Gastrocnemius medialis (tissue), 4 donors: ENCODE results near the gene PDCD7. TPM values are rescaled to one million over a fixed set of nuclear protein-coding genes. Genes with fewer than 3 reads are reported as not detected.
"Not testable (repeated sequence)": the region's sequence is repeated elsewhere in the genome, so short reads cannot be mapped to it uniquely, and the experiment has no call there.

Experiments used
- ATAC-seq, 2 donors: fragments of 150-250 bp; one replicate each; pipeline ENCODE4 v1.9.1; 2016
- DNase-seq, 2 donors: peaks; one replicate each; pipeline ENCODE4 v3.0.0-alpha.2; 2019
- H3K27ac ChIP-seq, 4 donors: fragments of 200-600 bp; sonication (generic); 1 replicate in 1 of 4; 2 replicates in 3 of 4; pipeline ENCODE4 v1.5.1; 2016 to 2018; ENCODE audit warnings: mild to moderate bottlenecking in 2 of 4, moderate library complexity in 1 of 4
- H3K27me3 ChIP-seq, 3 donors: fragments of 200-600 bp; sonication (generic) in 2 of 3; 1 replicate in 1 of 3; 2 replicates in 2 of 3; pipeline versions ENCODE4 v1.5.1 to v1.6.0; 2016 to 2019; ENCODE audit warnings: mild to moderate bottlenecking in 1 of 3, moderate library complexity in 1 of 3
- H3K36me3 ChIP-seq, 2 donors: fragments of 200-600 bp; sonication (generic) in 1 of 2; one replicate each; pipeline ENCODE4 v1.5.1; 2017 to 2018
- H3K4me1 ChIP-seq, 2 donors: fragments of 200-600 bp; sonication (generic) in 1 of 2; one replicate each; pipeline ENCODE4 v1.5.1; 2016 to 2017; ENCODE audit warnings: mild to moderate bottlenecking in 2 of 2
- H3K4me3 ChIP-seq, 4 donors: fragments of 200-600 bp; sonication (generic) in 3 of 4; 1 replicate in 1 of 4; 2 replicates in 3 of 4; pipeline ENCODE4 v1.5.1; 2016 to 2019; ENCODE audit warnings: mild to moderate bottlenecking in 2 of 4
- H3K9me3 ChIP-seq, 3 donors: fragments of 200-600 bp; sonication (generic) in 2 of 3; 1 replicate in 1 of 3; 2 replicates in 2 of 3; pipeline ENCODE4 v1.5.1; 2016 to 2019
- POLR2A ChIP-seq, 2 donors: fragments of 450-650 bp; IDR thresholded peaks; one replicate each; pipeline ENCODE4 v1.6.1; 2017; ENCODE audit warnings: antibody characterized with exemption in 2 of 2, mild to moderate bottlenecking in 2 of 2, moderate library complexity in 2 of 2
- in situ Hi-C, 4 donors: fragments of 200-750 bp; cut with MboI; loops; one replicate each; pipeline versions ENCODE4 v1.15.0 to v1.8.0; 2017; ENCODE audit warnings: low sequenced_read_pairs in 4 of 4
- intact Hi-C: fragments of 100-400 bp; cut with DNase I; formaldehyde crosslinking; loops from one replicate; pipeline ENCODE4 v1.15.1; 2023; ENCODE audit warnings: low total_unique reads
- total RNA-seq, 4 donors: library from RNA; depleted of rRNA; stranded (reverse); fragments of >200 nt; gene quantifications; one replicate each; pipeline versions ENCODE4 v1.1.0 to v1.2.3, GENCODE V29; 2016
- TF ChIP-seq, protein P1 (sequence below), 5 experiments: fragments of 450-650 bp in 3 of 5; fragments of 200-600 bp in 2 of 5; sonication (generic) in 2 of 5; IDR thresholded peaks in 4 of 5; conservative IDR thresholded peaks in 1 of 5; 1 replicate in 4 of 5; 2 replicates in 1 of 5; pipeline ENCODE4 v1.5.1; 2016 to 2019; ENCODE audit warnings: antibody characterized with exemption in 5 of 5, mild to moderate bottlenecking in 3 of 5, moderate library complexity in 3 of 5

The PDCD7 gene
- total RNA-seq, 4 donors from 2014 or later: 10.4 to 15.7 (median 12.4) TPM

DNA sequence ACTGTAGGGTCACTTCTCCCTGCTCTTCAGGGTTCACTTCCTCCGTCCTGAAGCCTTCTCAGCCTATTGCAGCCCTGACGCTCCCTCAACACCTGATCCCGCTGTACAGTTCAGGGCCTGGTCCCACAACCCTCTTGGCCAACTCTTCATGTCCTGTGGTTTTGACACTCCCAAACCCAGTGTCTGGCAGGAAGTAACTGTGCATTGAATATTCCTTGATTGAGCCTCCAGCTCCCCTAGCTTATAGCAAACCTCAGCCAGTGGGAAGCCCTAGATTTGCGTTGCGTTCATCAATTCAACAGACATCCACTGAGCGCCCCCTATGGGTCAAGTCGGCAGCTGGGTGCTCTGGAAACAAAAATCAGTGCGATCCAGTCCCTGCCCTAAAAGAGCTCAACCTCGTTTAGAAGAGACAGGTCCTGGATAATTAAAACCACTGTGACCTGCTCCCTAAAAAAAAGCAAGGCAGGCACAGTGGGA lies 32.2 kb downstream of the PDCD7 start:
- no peak overlapping the region for H3K27ac ChIP-seq

DNA sequence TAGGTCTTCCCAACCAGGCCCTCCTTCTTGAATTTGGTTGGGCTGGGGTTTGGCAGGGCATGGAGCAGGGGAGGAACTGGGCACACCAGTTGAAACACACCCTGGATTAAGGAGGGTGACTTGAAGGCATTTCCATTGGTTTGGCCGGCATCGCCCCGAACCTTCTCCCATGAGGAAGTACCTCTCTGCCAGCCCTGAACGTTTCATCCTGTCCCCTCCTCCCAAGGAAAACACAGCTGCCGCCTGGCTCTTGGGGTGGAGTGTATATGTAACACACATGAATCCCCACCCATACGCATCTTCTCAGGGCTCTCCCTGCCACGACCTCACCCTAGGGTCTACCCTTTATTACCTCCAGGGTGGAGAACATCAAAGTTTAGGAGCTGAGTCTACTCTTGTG lies 33.2 kb downstream of the PDCD7 start:
- ATAC-seq (no peak), DNase-seq (no peak)
- TF ChIP-seq POLR2A (IDR thresholded peaks at IDR 0.05): no peak
- TF ChIP-seq, protein P1, sequence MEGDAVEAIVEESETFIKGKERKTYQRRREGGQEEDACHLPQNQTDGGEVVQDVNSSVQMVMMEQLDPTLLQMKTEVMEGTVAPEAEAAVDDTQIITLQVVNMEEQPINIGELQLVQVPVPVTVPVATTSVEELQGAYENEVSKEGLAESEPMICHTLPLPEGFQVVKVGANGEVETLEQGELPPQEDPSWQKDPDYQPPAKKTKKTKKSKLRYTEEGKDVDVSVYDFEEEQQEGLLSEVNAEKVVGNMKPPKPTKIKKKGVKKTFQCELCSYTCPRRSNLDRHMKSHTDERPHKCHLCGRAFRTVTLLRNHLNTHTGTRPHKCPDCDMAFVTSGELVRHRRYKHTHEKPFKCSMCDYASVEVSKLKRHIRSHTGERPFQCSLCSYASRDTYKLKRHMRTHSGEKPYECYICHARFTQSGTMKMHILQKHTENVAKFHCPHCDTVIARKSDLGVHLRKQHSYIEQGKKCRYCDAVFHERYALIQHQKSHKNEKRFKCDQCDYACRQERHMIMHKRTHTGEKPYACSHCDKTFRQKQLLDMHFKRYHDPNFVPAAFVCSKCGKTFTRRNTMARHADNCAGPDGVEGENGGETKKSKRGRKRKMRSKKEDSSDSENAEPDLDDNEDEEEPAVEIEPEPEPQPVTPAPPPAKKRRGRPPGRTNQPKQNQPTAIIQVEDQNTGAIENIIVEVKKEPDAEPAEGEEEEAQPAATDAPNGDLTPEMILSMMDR (IDR thresholded peaks at IDR 0.05 in 4 of 5, conservative IDR thresholded peaks at IDR 0.05 in 1 of 5): no peak
- Histone ChIP-seq H3K36me3 (peaks cover 0 to 61% of the 10 kb centered on the region in 2 donors), H3K4me3 (no peak overlapping the region), H3K4me1 (peaks cover 0 to 6% of the 10 kb centered on the region in 2 donors), H3K9me3 (no peaks in the 10 kb centered on the region), H3K27me3 (no peaks in the 10 kb centered on the region), H3K27ac (no peak overlapping the region)
- in situ Hi-C loops: no loop called here
- intact Hi-C loops: no loop called here

More for the DNA sequence above, 32.2 kb downstream of the PDCD7 start:
- Histone ChIP-seq H3K4me1 (peaks cover 0 to 3% of the 10 kb centered on the region in 2 donors), H3K9me3 (no peaks in the 10 kb centered on the region), H3K27me3 (no peaks in the 10 kb centered on the region), H3K36me3 (peaks cover 0 to 68% of the 10 kb centered on the region in 2 donors), H3K4me3 (no peak overlapping the region)
- DNase-seq (peak in 1 of 2 donors; percentile 42), ATAC-seq (peak in 1 of 2 donors; percentile 69)
- in situ Hi-C loops (no loop called here), intact Hi-C loops (loop anchor here (1.0 kb wide), 1 partner anchor 47 kb away; no protein-coding TSS in a partner anchor)
- TF ChIP-seq, protein P1 (IDR thresholded peaks at IDR 0.05 in 4 of 5, conservative IDR thresholded peaks at IDR 0.05 in 1 of 5): peak; percentile 50 to 76 (median 63)
- no peak for TF ChIP-seq POLR2A (IDR thresholded peaks at IDR 0.05)

DNA sequence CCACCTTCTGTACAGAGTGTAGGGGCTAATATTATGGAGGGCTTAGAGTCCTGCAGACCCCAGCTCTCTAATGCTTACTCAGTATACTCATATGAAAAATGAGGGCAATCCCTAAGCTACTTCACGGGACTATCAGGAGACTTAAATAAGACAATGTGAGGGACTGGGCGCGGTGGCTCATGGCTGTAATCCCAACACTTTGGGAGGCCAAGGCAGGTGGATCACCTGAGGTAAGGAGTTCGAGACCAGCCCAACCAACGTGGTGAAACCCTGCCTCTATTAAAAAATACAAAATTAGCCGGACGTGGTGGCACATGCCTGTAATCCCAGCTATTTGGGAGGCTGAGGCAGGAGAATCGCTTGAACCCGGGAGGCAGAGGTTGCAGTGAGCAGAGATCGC lies 33.8 kb downstream of the PDCD7 start:
- DNase-seq, H3K9me3 ChIP-seq, H3K4me1 ChIP-seq, H3K27me3 ChIP-seq, ATAC-seq, H3K27ac ChIP-seq, H3K4me3 ChIP-seq, intact Hi-C loops: not testable (repeated sequence)
- in situ Hi-C loops: loop anchor here in 1 of 4 donors (10.0 kb wide), 1 partner anchor 65 kb away; no protein-coding TSS in a partner anchor
- H3K36me3 ChIP-seq: peaks cover 0 to 55% of the 10 kb centered on the region in 2 donors

DNA sequence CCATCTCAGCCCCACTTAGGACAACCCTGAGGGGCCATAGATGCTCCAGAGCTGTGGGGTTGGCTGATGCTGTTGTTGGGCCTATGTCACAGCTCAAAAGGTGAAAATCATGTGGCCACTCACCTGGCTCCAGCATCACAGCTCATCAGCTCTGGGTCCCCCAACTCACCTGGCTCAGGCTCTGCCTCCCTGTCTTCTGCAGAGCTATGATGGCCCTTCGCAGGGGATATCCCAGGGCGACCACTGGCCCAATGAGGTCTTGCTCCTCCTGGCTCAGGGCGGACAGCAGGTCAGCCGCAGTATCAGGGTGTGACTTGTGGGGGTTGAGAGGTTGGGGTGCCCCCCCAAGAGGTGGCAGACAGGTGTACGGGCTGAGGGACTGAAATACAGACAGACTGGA lies 34.3 kb downstream of the PDCD7 start:
- peaks cover 0 to 51% of the 10 kb centered on the region in 2 donors for H3K36me3 ChIP-seq
- no peak for DNase-seq
- intact Hi-C loops (no loop called here), in situ Hi-C loops (loop anchor here in 1 of 4 donors (10.0 kb wide), 1 partner anchor 65 kb away; no protein-coding TSS in a partner anchor)
- no peak overlapping the region for H3K27ac ChIP-seq
- no peak for TF ChIP-seq POLR2A (IDR thresholded peaks at IDR 0.05)
- TF ChIP-seq, protein P1 (IDR thresholded peaks at IDR 0.05 in 4 of 5, conservative IDR thresholded peaks at IDR 0.05 in 1 of 5): no peak
- no peaks in the 10 kb centered on the region for H3K27me3 ChIP-seq
- H3K4me3 ChIP-seq: no peak overlapping the region
- no peak for ATAC-seq
- H3K9me3 ChIP-seq: no peaks in the 10 kb centered on the region
- peaks cover 0 to 6% of the 10 kb centered on the region in 2 donors for H3K4me1 ChIP-seq

DNA sequence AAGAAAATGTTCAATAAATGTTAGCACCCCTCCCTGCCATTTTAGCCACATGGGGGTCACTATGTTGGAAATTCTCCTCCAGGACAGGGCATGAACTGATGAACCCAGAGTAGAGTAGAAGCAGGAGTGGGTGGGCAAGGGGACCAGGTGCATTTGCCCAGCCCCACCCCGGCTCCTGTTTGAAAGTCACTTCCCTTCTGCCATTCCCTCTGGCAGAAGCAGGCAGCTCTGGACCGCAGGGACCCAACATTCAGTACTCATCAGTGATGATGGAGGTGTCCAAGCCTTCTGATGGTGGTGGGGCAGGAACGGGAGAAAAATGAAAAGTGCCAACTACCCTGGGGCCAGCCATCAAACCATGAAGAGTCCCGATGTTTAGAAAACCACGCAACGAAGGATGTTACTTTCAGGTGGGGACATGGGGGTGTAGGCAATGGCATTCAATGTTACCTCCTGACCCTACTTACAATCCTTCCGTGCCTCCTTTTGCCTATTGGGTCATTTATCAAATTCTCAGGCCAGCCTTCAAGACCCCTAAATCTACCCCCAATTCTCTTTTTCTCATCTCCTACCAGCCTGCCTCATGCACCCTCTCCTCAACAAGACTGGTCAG lies 35.9 kb downstream of the PDCD7 start:
- in situ Hi-C loops: loop anchor here in 1 of 4 donors (10.0 kb wide), 1 partner anchor 63 kb away; no protein-coding TSS in a partner anchor
- TF ChIP-seq, protein P1 (IDR thresholded peaks at IDR 0.05 in 4 of 5, conservative IDR thresholded peaks at IDR 0.05 in 1 of 5): no peak
- no peak for TF ChIP-seq POLR2A (IDR thresholded peaks at IDR 0.05)
- intact Hi-C loops: no loop called here
- H3K36me3 ChIP-seq: peaks cover 0 to 37% of the 10 kb centered on the region in 2 donors
- no peak for DNase-seq
- H3K4me3 ChIP-seq: no peak overlapping the region
- peaks cover 0 to 6% of the 10 kb centered on the region in 2 donors for H3K4me1 ChIP-seq
- no peaks in the 10 kb centered on the region for H3K9me3 ChIP-seq
- no peak for ATAC-seq
- no peaks in the 10 kb centered on the region for H3K27me3 ChIP-seq
- H3K27ac ChIP-seq: no peak overlapping the region
